Activated CD4-positive, alpha-beta T cell treated with anti-CD3 and anti-CD28 coated beads, Interleukin-2, amount 10 ng/mL, durations not matched to agents 7 days and 5 days (primary cell): ENCODE measurements around the gene SERPINA3. TPM values are rescaled to one million over a fixed set of nuclear protein-coding genes. Genes with fewer than 3 reads are reported as not detected.

Experiments
- CTCF ChIA-PET: fragments of 350-600 bp; sonication (Branson Sonifier 250); formaldehyde crosslinking; loops from one replicate; lab custom pipeline; 2021; ENCODE audit warnings: antibody characterized with exemption; lab: Charles Lee
- POLR2A ChIA-PET: fragments of 350-600 bp; sonication (Branson Sonifier 250); formaldehyde crosslinking; loops from one replicate; lab custom pipeline; 2021; ENCODE audit warnings: antibody characterized with exemption; lab: Charles Lee
- DNase-seq: peaks from one replicate; pipeline ENCODE4 v3.0.0-alpha.2; 2020
- H3K27ac Mint-ChIP-seq: one replicate; pipeline ENCODE4 v1.8.0; 2021; ENCODE audit warnings: mild to moderate bottlenecking, moderate library complexity, mixed read lengths
- H3K27me3 Mint-ChIP-seq: one replicate; pipeline ENCODE4 v1.8.0; 2021; ENCODE audit warnings: mixed read lengths
- H3K36me3 Mint-ChIP-seq: one replicate; pipeline ENCODE4 v1.8.0; 2021; ENCODE audit warnings: low read depth, mixed read lengths
- H3K4me1 Mint-ChIP-seq: one replicate; pipeline ENCODE4 v1.8.0; 2021; ENCODE audit warnings: mixed read lengths
- H3K4me3 Mint-ChIP-seq: one replicate; pipeline ENCODE4 v1.8.0; 2021; ENCODE audit warnings: mild to moderate bottlenecking, moderate library complexity, mixed read lengths
- H3K9me3 Mint-ChIP-seq: one replicate; pipeline ENCODE4 v1.8.0; 2021; ENCODE audit warnings: mixed read lengths
- total RNA-seq, 2 experiments: library from RNA; stranded (reverse); gene quantifications; one replicate each; pipeline ENCODE4 v1.2.3, GENCODE V29; 2021

Gene SERPINA3
- total RNA-seq, 2 experiments from 2014 or later = not detected

- Mint-ChIP-seq H3K27me3 (no peaks in the 10 kb centered on the region), H3K27ac (no peak overlapping the region), H3K36me3 (no peaks in the 10 kb centered on the region), H3K4me1 (no peaks in the 10 kb centered on the region), H3K4me3 (no peak overlapping the region), H3K9me3 (peaks cover 3% of the 10 kb centered on the region)
- no peak for DNase-seq
- POLR2A ChIA-PET = no interaction called here
- CTCF ChIA-PET = no interaction called here
Measured at GRCh38 chr14:94649543-94650443, 37.6 kb downstream of the SERPINA3 start.

- no peak for DNase-seq
- ChIA-PET CTCF (no interaction called here), POLR2A (no interaction called here)
- Mint-ChIP-seq H3K27me3 (no peaks in the 10 kb centered on the region), H3K4me3 (no peak overlapping the region), H3K36me3 (no peaks in the 10 kb centered on the region), H3K4me1 (no peaks in the 10 kb centered on the region), H3K9me3 (peaks cover 3% of the 10 kb centered on the region), H3K27ac (no peak overlapping the region)
Measured at GRCh38 chr14:94650444-94650775, 38.2 kb downstream of the SERPINA3 start.

- Mint-ChIP-seq H3K27me3 (no peaks in the 10 kb centered on the region), H3K4me1 (no peaks in the 10 kb centered on the region), H3K36me3 (no peaks in the 10 kb centered on the region), H3K4me3 (no peak overlapping the region), H3K27ac (no peak overlapping the region), H3K9me3 (peaks cover 3% of the 10 kb centered on the region)
- no peak for DNase-seq
- POLR2A ChIA-PET = no interaction called here
- CTCF ChIA-PET = interaction anchor here (0.7 kb wide), 1 partner anchor 1477 kb away, joined by 3 read pairs; no protein-coding TSS in a partner anchor
Measured at GRCh38 chr14:94650806-94651805, 38.9 kb downstream of the SERPINA3 start.

- Mint-ChIP-seq H3K4me1 (no peaks in the 10 kb centered on the region), H3K27me3 (no peaks in the 10 kb centered on the region), H3K4me3 (no peak overlapping the region), H3K9me3 (peaks cover 3% of the 10 kb centered on the region), H3K27ac (no peak overlapping the region), H3K36me3 (no peaks in the 10 kb centered on the region)
- POLR2A ChIA-PET = no interaction called here
- CTCF ChIA-PET = no interaction called here
- DNase-seq = no peak
Measured at GRCh38 chr14:94653321-94653720, 41.1 kb downstream of the SERPINA3 start.

GRCh38 chr14:94654071-94654861 is 42.1 kb downstream of the SERPINA3 start:
- H3K4me3 Mint-ChIP-seq = no peak overlapping the region
- no peaks in the 10 kb centered on the region for H3K27me3 Mint-ChIP-seq
- no peak for DNase-seq
- H3K4me1 Mint-ChIP-seq = no peaks in the 10 kb centered on the region
- no peaks in the 10 kb centered on the region for H3K36me3 Mint-ChIP-seq
- ChIA-PET POLR2A (interaction anchor here (0.6 kb wide), 1 partner anchor 313 kb away, joined by 4 read pairs; no protein-coding TSS in a partner anchor), CTCF (no interaction called here)
- H3K27ac Mint-ChIP-seq = no peak overlapping the region
- H3K9me3 Mint-ChIP-seq = no peaks in the 10 kb centered on the region

- H3K9me3 Mint-ChIP-seq = no peaks in the 10 kb centered on the region
- DNase-seq = no peak
- H3K27me3 Mint-ChIP-seq = peaks cover 4% of the 10 kb centered on the region
- no peaks in the 10 kb centered on the region for H3K4me1 Mint-ChIP-seq
- H3K4me3 Mint-ChIP-seq = no peak overlapping the region
- H3K36me3 Mint-ChIP-seq = no peaks in the 10 kb centered on the region
- no peak overlapping the region for H3K27ac Mint-ChIP-seq
- POLR2A ChIA-PET = interaction anchor here (0.6 kb wide), 1 partner anchor 312 kb away, joined by 4 read pairs; no protein-coding TSS in a partner anchor
- CTCF ChIA-PET = no interaction called here
Measured at GRCh38 chr14:94655169-94655710, 43.0 kb downstream of the SERPINA3 start.

- Mint-ChIP-seq H3K4me1 (no peaks in the 10 kb centered on the region), H3K27me3 (peaks cover 4% of the 10 kb centered on the region), H3K27ac (no peak overlapping the region), H3K36me3 (no peaks in the 10 kb centered on the region), H3K4me3 (no peak overlapping the region), H3K9me3 (no peaks in the 10 kb centered on the region)
- DNase-seq = no peak
- POLR2A ChIA-PET = no interaction called here
- CTCF ChIA-PET = no interaction called here
Measured at GRCh38 chr14:94656043-94656442, 43.9 kb downstream of the SERPINA3 start.

- no peaks in the 10 kb centered on the region for H3K9me3 Mint-ChIP-seq
- ChIA-PET POLR2A (no interaction called here), CTCF (no interaction called here)
- H3K36me3 Mint-ChIP-seq = no peaks in the 10 kb centered on the region
- no peak overlapping the region for H3K4me3 Mint-ChIP-seq
- H3K27ac Mint-ChIP-seq = no peak overlapping the region
- peaks cover 9% of the 10 kb centered on the region for H3K27me3 Mint-ChIP-seq
- no peak for DNase-seq
- H3K4me1 Mint-ChIP-seq = no peaks in the 10 kb centered on the region
Measured at GRCh38 chr14:94659256-94659655, 47.1 kb downstream of the SERPINA3 start.

GRCh38 chr14:94659901-94660300 is 47.7 kb downstream of the SERPINA3 start:
- Mint-ChIP-seq H3K36me3 (no peaks in the 10 kb centered on the region), H3K27me3 (peaks cover 9% of the 10 kb centered on the region), H3K27ac (no peak overlapping the region), H3K4me1 (no peaks in the 10 kb centered on the region), H3K4me3 (no peak overlapping the region), H3K9me3 (no peaks in the 10 kb centered on the region)
- ChIA-PET CTCF (no interaction called here), POLR2A (no interaction called here)
- no peak for DNase-seq

- Mint-ChIP-seq H3K36me3 (no peaks in the 10 kb centered on the region), H3K4me3 (no peak overlapping the region), H3K27me3 (peaks cover 12% of the 10 kb centered on the region), H3K27ac (no peak overlapping the region), H3K4me1 (no peaks in the 10 kb centered on the region), H3K9me3 (no peaks in the 10 kb centered on the region)
- ChIA-PET POLR2A (no interaction called here), CTCF (no interaction called here)
- DNase-seq = no peak
Measured at GRCh38 chr14:94660306-94660946, 48.2 kb downstream of the SERPINA3 start.

- H3K4me3 Mint-ChIP-seq = no peak overlapping the region
- H3K9me3 Mint-ChIP-seq = no peaks in the 10 kb centered on the region
- no peak for DNase-seq
- peaks cover 14% of the 10 kb centered on the region for H3K27me3 Mint-ChIP-seq
- no peaks in the 10 kb centered on the region for H3K36me3 Mint-ChIP-seq
- no peaks in the 10 kb centered on the region for H3K4me1 Mint-ChIP-seq
- no peak overlapping the region for H3K27ac Mint-ChIP-seq
- ChIA-PET POLR2A (no interaction called here), CTCF (no interaction called here)
Measured at GRCh38 chr14:94663538-94663937, 51.3 kb downstream of the SERPINA3 start.
